Stimulated activated naive CD4-positive, alpha-beta T cell treated with Interleukin-2 at 50 U/mL for 16 hours (primary cell): ENCODE results near the gene BTBD7.

ENCODE experiments used
- DNase-seq: peaks from one replicate; lab custom pipeline; 2025; lab: John Stamatoyannopoulos, UW

The BTBD7 gene

GRCh38 chr14:93329965-93330608 lies 2.7 kb downstream of the BTBD7 start:
- DNase-seq = no peak

DNA sequence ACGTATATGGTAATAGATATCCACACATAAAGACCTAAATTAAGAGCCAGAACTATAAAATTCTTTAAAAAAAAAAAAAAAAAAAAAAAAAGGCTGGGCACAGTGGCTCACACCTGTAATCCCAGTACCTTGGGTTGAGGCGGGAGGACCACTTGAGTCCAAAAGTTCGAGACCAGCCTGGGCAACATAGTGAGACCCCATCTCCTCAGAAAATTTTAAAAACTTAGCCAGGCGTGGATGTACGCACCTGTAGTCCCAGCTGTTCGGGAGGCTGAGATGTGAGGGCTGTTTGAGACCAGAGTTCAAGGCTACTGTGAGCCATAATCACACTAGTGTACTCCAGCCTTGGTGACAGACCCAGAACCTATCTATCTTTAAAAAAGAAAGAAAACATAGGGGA lies 4.3 kb downstream of the BTBD7 start:
- DNase-seq = no peak

DNA sequence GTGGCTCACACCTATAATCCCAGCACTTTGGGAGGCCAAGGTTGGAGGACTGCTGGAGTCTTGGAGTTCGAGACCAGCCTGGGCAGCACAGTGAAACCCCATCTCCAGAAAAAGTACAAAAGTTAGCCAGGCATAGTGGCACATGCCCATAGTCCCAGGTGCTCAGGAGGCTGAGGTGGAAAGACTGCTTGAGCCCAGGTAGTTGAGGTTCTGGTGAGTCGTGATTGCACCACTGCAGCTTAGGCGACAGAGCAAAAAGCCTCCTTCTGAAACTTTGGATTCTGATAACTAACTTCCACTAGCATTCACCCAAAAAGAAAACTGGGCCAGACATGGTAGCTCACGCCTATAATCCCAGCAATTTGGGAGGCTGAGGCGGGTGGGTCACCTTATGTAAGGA lies 6.6 kb downstream of the BTBD7 start:
- DNase-seq = no peak

- DNase-seq = no peak
Observed at GRCh38 chr14:93323600-93324174, 9.1 kb downstream of the BTBD7 start.

DNA sequence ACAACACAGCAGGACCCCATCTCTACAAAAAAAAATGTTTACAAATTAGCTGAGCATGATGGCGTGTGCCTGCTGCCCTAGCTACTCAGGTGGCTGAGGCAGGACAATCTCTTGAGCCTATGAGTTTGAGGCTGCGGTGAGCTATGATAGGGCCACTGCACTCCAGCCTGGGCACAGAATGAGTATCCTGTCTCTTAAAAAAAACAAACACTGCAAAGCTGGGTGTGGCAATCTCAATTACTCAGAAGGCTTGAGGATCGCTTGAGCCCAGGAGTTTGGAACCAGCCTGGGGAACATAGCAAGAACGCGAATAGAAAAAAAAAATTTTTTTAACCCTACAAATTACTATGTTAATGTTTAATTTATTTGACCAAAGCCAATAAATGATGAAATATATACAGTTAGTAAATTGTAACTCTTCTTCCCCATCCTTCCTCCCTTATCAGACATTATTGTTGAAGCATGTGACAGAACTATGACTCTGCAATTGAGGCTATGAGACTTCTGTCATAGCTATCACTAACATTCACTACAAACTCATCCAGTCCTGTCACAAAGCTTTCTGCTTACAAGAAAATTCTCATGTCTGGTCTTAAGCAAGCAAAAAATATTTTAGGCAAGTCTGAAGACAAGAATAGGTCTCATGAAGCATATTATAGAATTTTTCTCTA lies 9.8 kb downstream of the BTBD7 start:
- no peak for DNase-seq

DNA sequence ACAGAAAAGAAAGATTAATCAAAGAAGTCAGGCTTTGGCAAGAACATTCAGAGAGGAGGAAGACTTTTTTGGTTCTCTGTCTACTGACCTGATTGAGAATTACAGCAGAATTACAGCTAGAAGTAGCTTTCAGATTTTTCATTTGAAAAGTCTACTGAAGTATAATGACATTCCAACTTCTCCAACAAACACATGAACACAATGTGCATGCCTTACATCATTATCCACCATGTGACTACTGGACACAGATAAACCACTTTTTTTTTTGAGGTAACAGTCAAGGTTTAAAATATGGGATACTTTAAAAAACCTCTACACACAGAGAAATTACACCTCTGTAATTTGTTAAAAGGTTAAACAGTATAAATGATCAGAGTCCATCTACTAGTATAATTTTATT lies 12.3 kb downstream of the BTBD7 start:
- no peak for DNase-seq

DNA sequence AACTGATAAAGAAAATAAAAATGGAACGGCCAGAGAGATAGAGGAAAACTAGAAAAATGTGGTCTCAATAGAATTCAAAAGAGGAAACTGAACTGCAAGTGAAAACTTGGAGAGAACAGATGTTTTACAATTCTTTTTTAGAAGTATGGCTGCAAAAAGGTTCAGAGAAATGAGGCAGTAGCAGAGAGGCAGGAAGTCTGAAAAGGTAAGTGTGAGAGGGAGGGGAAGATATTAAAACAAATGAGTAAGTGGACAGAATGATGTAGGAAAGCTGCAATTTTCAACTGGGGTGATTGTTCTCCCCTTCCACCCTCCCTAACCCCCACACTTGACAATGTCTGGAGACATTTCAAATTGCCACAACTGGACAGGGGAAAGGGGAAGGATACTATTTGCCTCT lies 12.9 kb downstream of the BTBD7 start:
- no peak for DNase-seq

DNA sequence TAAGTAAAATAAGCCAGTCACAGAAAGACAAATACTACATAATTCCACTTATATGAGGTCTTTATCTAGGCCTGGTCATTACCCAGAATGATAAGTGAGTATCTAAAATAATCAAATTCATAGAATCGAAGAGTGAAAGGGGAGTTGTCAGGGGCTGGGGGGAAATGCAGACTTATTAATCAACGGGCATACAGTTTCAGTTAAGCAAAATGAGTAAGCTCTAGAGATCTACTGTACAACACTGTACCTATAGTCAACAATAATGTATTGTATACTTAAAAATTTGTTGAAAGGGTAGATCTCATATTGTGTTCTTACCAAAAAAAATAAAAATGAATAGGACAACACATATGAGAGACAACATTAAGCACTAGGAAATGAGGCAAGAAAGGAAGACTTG lies 13.3 kb downstream of the BTBD7 start:
- DNase-seq = no peak

DNA sequence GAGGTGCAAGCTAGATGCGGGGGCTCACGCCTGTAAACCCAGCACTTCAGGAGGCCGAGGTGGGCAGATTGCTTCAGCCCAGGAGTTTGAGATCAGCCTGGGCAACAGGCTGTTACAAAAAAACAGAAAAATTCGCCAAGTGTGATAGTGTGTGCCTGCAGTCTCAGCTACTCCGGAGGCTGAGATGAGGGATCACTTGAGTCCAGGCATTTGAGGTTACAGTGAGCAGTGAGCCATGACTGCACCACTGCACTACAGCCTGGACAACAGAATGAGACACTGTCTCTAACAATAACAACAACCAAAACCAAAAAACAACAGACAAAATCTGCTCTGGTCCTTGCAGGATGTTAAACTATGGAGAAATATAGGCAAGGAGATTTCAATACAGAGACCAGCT lies 13.9 kb downstream of the BTBD7 start:
- no peak for DNase-seq

GRCh38 chr14:93317875-93318807 lies 14.7 kb downstream of the BTBD7 start:
- DNase-seq = no peak

DNA sequence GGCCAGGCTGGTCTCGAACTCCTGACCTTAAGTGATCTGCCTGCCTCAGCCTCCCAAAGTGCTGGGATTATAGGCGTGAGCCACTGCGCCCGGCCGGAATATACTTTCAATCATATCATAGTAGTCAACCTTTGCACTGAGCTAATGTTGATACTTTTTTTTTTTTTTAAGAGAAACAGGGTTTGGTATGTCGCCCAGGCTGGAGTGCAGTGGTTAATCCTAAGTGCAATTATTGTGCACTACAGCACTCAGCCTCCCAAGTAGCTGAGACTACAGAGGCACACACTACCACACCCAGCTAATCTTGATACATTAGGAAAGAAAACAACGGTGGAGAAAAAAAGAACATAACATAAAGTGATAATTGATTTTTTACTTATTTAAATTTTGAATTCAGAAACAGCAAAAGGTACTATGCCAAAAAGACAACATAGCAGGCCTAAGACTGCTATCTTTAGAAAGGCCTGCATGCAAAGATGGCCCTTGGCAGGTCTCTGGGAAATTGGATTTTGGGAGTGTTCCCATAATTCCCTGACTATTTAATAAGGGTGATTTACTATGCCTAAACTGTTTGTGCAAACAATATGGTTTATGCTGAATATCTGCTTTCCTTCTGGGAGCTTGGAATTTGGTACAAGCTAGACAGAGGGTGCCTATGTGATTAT lies 15.5 kb downstream of the BTBD7 start:
- no peak for DNase-seq

- DNase-seq = no peak
Observed at GRCh38 chr14:93316716-93317115, 16.1 kb downstream of the BTBD7 start.

DNA sequence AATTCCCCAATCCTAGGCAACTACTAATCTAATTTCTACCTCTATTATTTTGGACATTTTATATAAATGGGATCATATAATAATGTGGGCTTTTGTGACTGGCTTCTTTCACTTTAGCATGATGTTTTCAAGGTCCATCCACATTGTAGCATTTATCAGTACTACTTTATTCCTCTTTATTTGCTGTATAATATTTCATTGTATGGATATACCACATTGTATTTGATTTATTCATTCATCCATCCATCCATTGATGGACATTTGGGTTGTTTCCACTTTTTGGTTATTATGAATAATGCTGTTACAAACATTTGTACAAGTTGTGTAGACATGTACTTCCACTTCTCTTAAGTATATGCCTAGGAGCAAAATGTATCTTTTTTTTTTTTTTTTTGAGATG lies 17.3 kb downstream of the BTBD7 start:
- no peak for DNase-seq

DNA sequence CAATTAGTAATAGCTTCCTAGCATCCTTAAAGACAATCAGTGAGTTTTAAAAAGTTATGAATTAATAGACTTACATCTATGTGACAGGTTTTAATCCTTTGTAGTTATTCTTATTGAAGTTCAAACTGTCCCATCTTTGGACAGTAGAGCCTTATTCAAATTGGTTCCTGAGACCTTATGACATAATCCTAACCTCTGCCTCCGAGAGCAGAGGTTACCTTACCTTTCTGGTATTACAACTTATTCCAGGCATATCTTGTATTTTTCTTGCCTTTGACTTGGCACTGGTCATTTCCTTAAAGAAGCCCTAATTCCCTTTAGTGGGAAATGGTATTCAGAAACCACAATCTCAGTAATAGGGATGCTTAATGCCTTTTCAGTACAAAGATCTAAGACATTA lies 21.8 kb downstream of the BTBD7 start:
- DNase-seq = no peak

DNA sequence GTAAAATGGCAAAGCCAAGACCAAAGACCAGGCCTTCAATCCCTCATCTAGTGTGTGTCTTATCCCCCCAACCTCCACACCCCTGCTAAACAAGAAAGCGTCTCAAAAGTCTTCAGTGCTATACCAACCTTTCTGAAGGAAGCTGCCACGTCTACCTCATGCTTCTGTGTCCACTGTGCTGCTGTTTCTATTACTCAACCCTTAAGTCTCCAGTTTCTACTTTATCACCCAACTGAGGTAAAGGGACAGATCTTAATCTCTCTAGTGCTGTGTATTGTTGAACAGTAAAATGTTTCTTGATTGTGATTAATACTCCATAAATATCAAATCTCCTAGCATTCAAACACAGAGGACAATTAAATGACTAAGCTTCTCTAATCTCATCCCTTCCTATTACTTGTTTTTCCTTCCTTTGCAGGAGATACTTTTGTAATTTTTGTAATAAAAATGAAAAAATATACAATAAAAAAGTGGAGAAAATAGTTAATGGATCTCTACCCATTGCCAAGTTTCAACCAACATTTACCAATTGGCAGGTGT lies 23.3 kb downstream of the BTBD7 start:
- DNase-seq = no peak

- no peak for DNase-seq
Observed at GRCh38 chr14:93308686-93309345, 24.0 kb downstream of the BTBD7 start.

DNA sequence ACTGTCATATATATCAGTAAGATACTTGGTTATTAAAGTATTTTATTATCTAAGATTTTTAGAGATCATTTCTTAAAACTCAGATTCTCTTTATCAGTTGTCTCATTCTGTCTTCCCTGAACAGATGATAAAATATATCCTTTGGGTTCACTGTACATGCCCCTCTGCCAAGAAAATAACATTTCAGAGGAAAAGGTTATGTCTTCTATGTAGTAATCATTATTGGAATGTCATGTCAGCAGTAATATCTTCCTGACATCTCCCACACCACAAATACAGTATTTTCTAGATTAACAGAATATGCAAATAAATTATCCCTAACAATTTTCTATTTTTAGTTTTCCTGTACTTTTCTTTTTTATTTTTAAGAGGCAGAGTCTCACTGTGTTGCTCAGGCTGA lies 26.0 kb downstream of the BTBD7 start:
- DNase-seq = no peak

GRCh38 chr14:93305725-93306418 lies 27.0 kb downstream of the BTBD7 start:
- no peak for DNase-seq

- no peak for DNase-seq
Observed at GRCh38 chr14:93304771-93305170, 28.1 kb downstream of the BTBD7 start.

DNA sequence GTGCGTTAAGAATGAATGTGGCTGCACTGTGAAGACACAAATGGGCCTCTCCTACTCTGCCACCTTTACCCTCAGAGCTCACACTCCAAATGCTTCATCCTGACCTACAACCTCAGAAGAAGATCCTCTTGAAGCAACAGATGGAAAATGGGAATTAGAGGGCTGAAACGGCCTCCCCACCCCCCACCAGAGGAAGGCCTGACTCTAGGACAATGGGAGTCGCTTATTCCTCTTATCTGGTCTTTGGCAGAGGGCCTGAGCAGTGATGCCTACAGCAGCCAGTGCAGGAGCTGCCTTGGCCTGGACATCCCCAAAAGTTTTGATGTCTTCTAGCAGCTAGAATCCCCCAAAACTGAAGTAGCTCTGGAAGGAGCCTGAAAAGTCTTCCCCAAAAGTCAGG lies 29.2 kb downstream of the BTBD7 start:
- DNase-seq = no peak
